MM.1S (cell line): ENCODE results near the gene CDK11A.
"Not testable (repeated sequence)": the region's sequence is repeated elsewhere in the genome, so short reads cannot be mapped to it uniquely, and the experiment has no call there.

Source experiments
- EZH2phosphoT487 ChIP-seq: fragments of 300-600 bp; sonication (generic); IDR thresholded peaks from 2 replicates; pipeline ENCODE4 v1.6.1; 2018; ENCODE audit warnings: antibody characterized with exemption, low read length
- TF ChIP-seq, protein P1 (sequence below): fragments of 300-600 bp; sonication (generic); IDR thresholded peaks from 2 replicates; pipeline ENCODE4 v1.5.1; 2016; ENCODE audit warnings: antibody characterized with exemption, low read length, mixed read lengths

DNA sequence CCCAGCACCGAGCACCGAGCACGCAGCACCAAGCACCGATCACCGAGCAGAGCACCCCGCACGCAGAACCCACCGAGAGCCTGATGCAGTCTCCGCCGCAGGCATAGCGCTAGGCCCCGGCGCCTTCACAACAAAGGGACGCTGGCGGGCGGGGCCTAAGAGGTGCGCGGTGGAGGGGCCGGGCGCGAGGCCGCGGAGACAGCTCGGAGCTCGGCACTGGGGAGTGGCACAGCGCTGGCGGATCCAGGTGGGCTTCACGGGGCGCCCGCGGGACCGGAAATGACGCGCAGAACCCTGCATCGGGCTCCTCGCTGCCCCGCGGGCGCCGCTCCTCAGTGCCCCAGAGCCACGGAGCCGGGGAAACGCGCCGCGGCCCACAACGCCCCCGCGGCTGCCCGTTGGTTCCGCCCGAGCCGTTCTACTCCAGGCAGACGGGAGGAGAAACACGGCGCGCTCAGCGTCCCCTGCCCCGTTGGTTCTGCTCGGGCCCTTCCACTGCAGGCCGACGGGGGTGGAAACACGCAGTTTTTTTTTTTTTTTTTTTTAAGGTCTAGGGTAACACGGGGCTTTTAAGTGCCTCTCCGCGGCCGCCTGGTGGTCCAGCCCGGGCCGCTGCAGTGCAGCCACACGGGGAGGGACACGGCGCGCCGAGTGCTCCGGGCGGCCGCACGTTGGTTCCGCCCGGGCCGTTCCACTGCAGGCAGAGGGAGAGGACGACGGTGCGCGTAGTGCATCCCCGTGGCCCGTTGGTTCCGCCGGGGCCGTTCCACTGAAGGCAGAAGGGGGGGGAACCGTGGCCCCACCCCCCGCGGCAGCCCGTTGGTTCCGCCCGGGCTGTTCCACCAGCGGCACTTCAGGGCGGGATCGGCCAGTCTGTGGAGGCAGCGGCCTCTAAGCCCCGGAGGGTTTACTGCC lies 21.8 kb upstream of the CDK11A start:
- TF ChIP-seq, protein P1, sequence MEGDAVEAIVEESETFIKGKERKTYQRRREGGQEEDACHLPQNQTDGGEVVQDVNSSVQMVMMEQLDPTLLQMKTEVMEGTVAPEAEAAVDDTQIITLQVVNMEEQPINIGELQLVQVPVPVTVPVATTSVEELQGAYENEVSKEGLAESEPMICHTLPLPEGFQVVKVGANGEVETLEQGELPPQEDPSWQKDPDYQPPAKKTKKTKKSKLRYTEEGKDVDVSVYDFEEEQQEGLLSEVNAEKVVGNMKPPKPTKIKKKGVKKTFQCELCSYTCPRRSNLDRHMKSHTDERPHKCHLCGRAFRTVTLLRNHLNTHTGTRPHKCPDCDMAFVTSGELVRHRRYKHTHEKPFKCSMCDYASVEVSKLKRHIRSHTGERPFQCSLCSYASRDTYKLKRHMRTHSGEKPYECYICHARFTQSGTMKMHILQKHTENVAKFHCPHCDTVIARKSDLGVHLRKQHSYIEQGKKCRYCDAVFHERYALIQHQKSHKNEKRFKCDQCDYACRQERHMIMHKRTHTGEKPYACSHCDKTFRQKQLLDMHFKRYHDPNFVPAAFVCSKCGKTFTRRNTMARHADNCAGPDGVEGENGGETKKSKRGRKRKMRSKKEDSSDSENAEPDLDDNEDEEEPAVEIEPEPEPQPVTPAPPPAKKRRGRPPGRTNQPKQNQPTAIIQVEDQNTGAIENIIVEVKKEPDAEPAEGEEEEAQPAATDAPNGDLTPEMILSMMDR: not testable (repeated sequence)
- not testable (repeated sequence) for TF ChIP-seq EZH2phosphoT487
